Measurements from ENCODE around the gene FAM131A.

DNA sequence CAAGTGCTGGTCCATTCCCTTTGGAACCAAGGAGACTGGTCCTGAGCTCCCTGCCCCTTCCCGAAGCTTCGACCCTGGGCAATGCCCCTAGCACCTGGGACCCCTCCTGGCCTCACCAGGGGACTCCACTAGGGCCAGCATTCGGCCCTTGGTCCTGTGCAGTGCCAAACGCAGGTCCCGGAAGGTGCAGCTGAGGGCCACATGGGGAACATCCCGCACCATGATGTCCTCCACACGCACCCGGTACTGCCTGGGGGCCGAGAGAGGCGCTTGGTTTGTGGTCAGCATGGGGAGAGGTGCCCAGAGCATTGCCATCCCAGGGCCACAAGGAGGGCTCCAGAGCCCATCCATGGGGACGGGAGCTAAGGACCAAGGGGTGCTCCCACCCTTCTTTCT lies 16.1 kb downstream of the FAM131A start:
- TF ChIP-seq, protein P1, sequence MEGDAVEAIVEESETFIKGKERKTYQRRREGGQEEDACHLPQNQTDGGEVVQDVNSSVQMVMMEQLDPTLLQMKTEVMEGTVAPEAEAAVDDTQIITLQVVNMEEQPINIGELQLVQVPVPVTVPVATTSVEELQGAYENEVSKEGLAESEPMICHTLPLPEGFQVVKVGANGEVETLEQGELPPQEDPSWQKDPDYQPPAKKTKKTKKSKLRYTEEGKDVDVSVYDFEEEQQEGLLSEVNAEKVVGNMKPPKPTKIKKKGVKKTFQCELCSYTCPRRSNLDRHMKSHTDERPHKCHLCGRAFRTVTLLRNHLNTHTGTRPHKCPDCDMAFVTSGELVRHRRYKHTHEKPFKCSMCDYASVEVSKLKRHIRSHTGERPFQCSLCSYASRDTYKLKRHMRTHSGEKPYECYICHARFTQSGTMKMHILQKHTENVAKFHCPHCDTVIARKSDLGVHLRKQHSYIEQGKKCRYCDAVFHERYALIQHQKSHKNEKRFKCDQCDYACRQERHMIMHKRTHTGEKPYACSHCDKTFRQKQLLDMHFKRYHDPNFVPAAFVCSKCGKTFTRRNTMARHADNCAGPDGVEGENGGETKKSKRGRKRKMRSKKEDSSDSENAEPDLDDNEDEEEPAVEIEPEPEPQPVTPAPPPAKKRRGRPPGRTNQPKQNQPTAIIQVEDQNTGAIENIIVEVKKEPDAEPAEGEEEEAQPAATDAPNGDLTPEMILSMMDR (IDR thresholded peaks at IDR 0.05): no peak
- no peak for TF ChIP-seq EZH2 (IDR thresholded peaks at IDR 0.05; ENCODE audit: borderline replicate concordance, insufficient read depth, low read depth, low read length, poor library complexity, severe bottlenecking)
